ENCODE results near the gene FBXO10.
"Not testable (repeated sequence)": the region's sequence is repeated elsewhere in the genome, so short reads cannot be mapped to it uniquely, and the experiment has no call there.

FBXO10 gene

GRCh38 chr9:37477443-37477842 is 98.7 kb downstream of the FBXO10 start:
- not testable (repeated sequence) for DNase-seq (ENCODE audit: low read depth)

GRCh38 chr9:37476930-37477329 is 99.2 kb downstream of the FBXO10 start:
- no peak for DNase-seq (ENCODE audit: low read depth)

- no peak for DNase-seq (ENCODE audit: low read depth)
Measured at GRCh38 chr9:37474438-37474837, 101.7 kb downstream of the FBXO10 start.

- DNase-seq (ENCODE audit: low read depth): not testable (repeated sequence)
Measured at GRCh38 chr9:37473982-37474381, 102.2 kb downstream of the FBXO10 start.

GRCh38 chr9:37471942-37472684 is 104.1 kb downstream of the FBXO10 start:
- DNase-seq (ENCODE audit: low read depth): peak; percentile 55

- no peak for DNase-seq (ENCODE audit: low read depth)
Measured at GRCh38 chr9:37468620-37469019, 107.6 kb downstream of the FBXO10 start.

- DNase-seq (ENCODE audit: low read depth): not testable (repeated sequence)
Measured at GRCh38 chr9:37467530-37467929, 108.7 kb downstream of the FBXO10 start.

GRCh38 chr9:37466037-37466709 is 110.0 kb downstream of the FBXO10 start:
- DNase-seq (ENCODE audit: low read depth): peak; percentile 82

- peak; percentile 100 for DNase-seq (ENCODE audit: low read depth)
Measured at GRCh38 chr9:37465249-37466036, 110.7 kb downstream of the FBXO10 start, which contains the start of gene ZBTB5. Gene ZBTB5, minus strand, starts transcription at chr9:37465450. Its CDS starts 22,899 bp downstream, at chr9:37442551.

- peak; percentile 34 for DNase-seq (ENCODE audit: low read depth)
Measured at GRCh38 chr9:37464426-37465248, 111.5 kb downstream of the FBXO10 start.

GRCh38 chr9:37464006-37464405 is 112.2 kb downstream of the FBXO10 start:
- no peak for DNase-seq (ENCODE audit: low read depth)

Data from fibroblast of the conjunctiva (primary cell).